GM13977 (cell line): Measurements from ENCODE around the gene CD99.

Experiments
- DNase-seq: peaks from one replicate; pipeline ENCODE4 v3.0.0; 2012; ENCODE audit warnings: low spot score
- in situ Hi-C: fragments of 300-500 bp; cut with MboI; formaldehyde crosslinking; loops from one replicate; pipeline ENCODE4 v1.12.0; 2022; ENCODE audit warnings: low sequenced_read_pairs, low pct_unique_long_range_greater_than_20kb, mixed read lengths, inconsistent platforms; ENCODE audit not compliant: unreplicated experiment
- TF ChIP-seq, protein P1 (sequence below): IDR thresholded peaks from 2 replicates; pipeline ENCODE4 v1.5.1; 2012; ENCODE audit warnings: mild to moderate bottlenecking, control low read depth; ENCODE audit not compliant: insufficient read depth; ENCODE audit errors: extremely low read depth, missing control alignments

The CD99 gene

GRCh38 chrX:2650037-2650436 is 41.1 kb upstream of the CD99 start:
- TF ChIP-seq, protein P1, sequence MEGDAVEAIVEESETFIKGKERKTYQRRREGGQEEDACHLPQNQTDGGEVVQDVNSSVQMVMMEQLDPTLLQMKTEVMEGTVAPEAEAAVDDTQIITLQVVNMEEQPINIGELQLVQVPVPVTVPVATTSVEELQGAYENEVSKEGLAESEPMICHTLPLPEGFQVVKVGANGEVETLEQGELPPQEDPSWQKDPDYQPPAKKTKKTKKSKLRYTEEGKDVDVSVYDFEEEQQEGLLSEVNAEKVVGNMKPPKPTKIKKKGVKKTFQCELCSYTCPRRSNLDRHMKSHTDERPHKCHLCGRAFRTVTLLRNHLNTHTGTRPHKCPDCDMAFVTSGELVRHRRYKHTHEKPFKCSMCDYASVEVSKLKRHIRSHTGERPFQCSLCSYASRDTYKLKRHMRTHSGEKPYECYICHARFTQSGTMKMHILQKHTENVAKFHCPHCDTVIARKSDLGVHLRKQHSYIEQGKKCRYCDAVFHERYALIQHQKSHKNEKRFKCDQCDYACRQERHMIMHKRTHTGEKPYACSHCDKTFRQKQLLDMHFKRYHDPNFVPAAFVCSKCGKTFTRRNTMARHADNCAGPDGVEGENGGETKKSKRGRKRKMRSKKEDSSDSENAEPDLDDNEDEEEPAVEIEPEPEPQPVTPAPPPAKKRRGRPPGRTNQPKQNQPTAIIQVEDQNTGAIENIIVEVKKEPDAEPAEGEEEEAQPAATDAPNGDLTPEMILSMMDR: no peak
- DNase-seq: no peak
- in situ Hi-C loops: no loop called here

DNA sequence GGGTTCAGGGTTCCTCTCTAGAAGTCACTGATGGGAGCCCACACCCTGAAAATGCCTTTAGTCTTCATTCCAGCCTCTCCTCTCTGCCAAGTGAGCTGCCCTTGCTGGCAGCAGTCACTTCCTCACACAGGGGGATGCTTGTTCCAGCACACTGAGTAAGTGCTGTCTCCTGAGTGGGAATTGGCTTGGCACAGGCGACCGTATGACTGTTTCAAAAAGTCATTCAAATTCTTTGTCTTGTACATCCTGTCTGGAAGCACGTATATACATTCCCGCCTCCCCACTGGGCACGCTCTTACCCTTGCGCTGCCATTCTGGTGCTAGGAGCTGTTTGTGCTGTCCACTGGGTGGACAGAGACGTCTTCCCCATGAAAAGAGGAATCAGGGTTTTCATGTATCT is 40.2 kb upstream of the CD99 start:
- TF ChIP-seq, protein P1: no peak
- in situ Hi-C loops: no loop called here

GRCh38 chrX:2652106-2652505 is 39.0 kb upstream of the CD99 start:
- no peak for DNase-seq
- TF ChIP-seq, protein P1: peak; percentile 17
- in situ Hi-C loops: no loop called here

More for the DNA sequence above, 40.2 kb upstream of the CD99 start:
- DNase-seq: no peak

- TF ChIP-seq, protein P1: no peak
- no peak for DNase-seq
- in situ Hi-C loops: no loop called here
Observed at GRCh38 chrX:2654436-2655340, 36.4 kb upstream of the CD99 start.

DNA sequence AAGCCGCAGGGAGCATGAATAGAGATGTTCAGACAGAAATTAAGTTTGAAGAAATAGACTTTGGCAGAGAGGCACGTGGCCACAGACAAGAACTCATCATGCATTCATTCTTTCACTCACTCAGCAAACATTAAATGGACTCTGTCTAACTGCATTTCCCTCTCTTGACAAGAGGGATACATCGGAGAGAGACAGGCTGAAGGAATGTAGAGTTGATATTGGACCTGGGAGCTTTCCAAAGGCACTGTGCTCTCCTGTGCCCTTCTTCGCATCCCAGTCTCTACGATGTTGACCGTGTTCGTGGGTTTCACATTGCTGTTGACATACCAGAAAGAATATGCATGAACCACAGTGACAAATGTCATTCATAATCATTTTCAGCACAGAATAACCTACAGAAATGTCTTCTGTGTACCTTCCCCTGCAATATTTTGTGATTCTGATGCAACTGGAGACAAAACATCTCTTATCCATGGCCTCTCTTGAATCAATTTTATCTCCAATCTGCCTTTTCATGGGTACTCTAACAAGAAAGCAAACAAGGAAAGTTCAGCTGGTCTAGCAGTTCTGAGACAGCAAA is 34.7 kb upstream of the CD99 start:
- DNase-seq: no peak
- TF ChIP-seq, protein P1: no peak
- in situ Hi-C loops: no loop called here

- in situ Hi-C loops: no loop called here
Observed at GRCh38 chrX:2657532-2658113, 33.5 kb upstream of the CD99 start.

More at GRCh38 chrX:2657532-2658113, 33.5 kb upstream of the CD99 start:
- DNase-seq: no peak
- TF ChIP-seq, protein P1: no peak
